Measurements from ENCODE around the gene ZFHX3. TPM values are rescaled to one million over a fixed set of nuclear protein-coding genes. Genes with fewer than 3 reads are reported as not detected.

ZFHX3 gene
- polyA plus RNA-seq, 1 donor (not counting 4 experiments of a cell fraction or from before 2014, with no cell fraction given), result 1.2 TPM

DNA sequence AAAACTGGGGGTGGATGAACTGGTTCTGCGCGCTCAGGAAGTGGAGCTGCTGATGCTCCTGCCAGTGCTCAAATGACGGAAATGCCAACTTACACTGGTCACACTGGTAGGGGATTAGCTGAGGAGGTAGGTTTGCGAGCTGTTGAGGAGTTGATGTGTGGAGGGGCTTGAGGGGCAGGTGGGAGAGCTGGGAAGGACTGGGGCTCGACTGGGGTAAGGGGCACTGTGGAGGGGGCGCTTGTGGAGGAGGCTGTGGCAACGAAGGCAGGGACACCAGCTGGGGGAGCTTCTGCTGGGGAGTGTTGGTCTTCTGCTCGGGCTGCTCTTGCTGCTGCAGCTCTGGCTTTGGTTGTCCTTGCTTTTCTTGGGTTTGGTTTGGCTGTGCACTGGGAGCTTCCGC, 252.9 kb downstream of the ZFHX3 start:
- Histone ChIP-seq H4K20me1 (ENCODE audit: control insufficient read depth, extremely low read depth, insufficient read depth, low read length) (no peaks in the 10 kb centered on the region), H3K9ac (ENCODE audit: control insufficient read depth, extremely low read depth, insufficient read depth, low read length) (no peak overlapping the region), H3K4me3 (ENCODE audit: control insufficient read depth in 2 of 3, extremely low read depth in 1 of 3, insufficient read depth in 2 of 3, low read depth in 1 of 3, low read length in 3 of 3) (no peak overlapping the region), H3K36me3 (ENCODE audit: control insufficient read depth in 2 of 2, extremely low read depth in 1 of 2, insufficient read depth in 2 of 2, low read length in 2 of 2) (peaks cover 23 to 26% of the 10 kb centered on the region in 2 experiments), H3K4me1 (ENCODE audit: control insufficient read depth, extremely low read depth, insufficient read depth, low read length) (peaks cover 2% of the 10 kb centered on the region), H3K27me3 (ENCODE audit: control insufficient read depth, extremely low read depth, insufficient read depth, low read length) (no peaks in the 10 kb centered on the region), H2AFZ (ENCODE audit: control insufficient read depth, low read length) (no peak overlapping the region), H3K9me3 (ENCODE audit: control insufficient read depth, low read depth, low read length) (no peaks in the 10 kb centered on the region), H3K4me2 (ENCODE audit: control insufficient read depth, extremely low read depth, insufficient read depth, low read depth, low read length) (no peak overlapping the region), H3K79me2 (ENCODE audit: control insufficient read depth, insufficient read depth, low read length) (no peaks in the 10 kb centered on the region), H3K9me1 (ENCODE audit: control insufficient read depth, extremely low read depth, insufficient read depth, low read length) (no peaks in the 10 kb centered on the region), H3K27ac (ENCODE audit: control insufficient read depth, insufficient read depth, low read length) (no peak overlapping the region)
- TF ChIP-seq EZH2 (IDR thresholded peaks at IDR 0.05; ENCODE audit: low read length), result no peak
- TF ChIP-seq, protein P1, sequence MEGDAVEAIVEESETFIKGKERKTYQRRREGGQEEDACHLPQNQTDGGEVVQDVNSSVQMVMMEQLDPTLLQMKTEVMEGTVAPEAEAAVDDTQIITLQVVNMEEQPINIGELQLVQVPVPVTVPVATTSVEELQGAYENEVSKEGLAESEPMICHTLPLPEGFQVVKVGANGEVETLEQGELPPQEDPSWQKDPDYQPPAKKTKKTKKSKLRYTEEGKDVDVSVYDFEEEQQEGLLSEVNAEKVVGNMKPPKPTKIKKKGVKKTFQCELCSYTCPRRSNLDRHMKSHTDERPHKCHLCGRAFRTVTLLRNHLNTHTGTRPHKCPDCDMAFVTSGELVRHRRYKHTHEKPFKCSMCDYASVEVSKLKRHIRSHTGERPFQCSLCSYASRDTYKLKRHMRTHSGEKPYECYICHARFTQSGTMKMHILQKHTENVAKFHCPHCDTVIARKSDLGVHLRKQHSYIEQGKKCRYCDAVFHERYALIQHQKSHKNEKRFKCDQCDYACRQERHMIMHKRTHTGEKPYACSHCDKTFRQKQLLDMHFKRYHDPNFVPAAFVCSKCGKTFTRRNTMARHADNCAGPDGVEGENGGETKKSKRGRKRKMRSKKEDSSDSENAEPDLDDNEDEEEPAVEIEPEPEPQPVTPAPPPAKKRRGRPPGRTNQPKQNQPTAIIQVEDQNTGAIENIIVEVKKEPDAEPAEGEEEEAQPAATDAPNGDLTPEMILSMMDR (optimal IDR thresholded peaks at IDR 0.05 in 1 of 3, IDR thresholded peaks at IDR 0.05 in 1 of 3, conservative IDR thresholded peaks at IDR 0.05 in 1 of 3; ENCODE audit: extremely low read depth in 1 of 3, insufficient read depth in 2 of 3, low read length in 3 of 3), result no peak
- FAIRE-seq (no peak), DNase-seq (ENCODE audit: low read depth, low spot score) (no peak)
- dilution Hi-C loops (cut with MboI; ENCODE audit: extremely low pct_ligation_motif_present, low sequenced_read_pairs), result no loop called here

DNA sequence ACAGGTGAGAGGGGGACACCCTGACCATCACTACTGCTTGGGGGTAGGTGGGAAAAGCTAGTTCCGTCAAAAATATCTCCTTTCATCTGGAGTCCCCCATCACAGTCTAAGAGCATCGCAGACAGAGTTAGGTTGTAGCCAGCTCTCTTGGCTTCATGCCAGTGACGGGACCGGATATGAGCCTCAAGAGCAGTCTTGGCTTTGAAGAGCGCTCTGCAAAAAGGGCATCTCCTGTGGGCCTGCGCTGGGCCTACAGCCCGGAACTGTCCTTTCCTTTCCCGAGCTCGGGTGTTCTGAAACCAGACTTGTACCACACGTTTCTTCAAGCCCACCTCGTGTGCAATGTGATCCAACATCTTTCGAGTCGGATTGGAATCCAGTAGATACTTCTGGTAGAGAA, 253.6 kb downstream of the ZFHX3 start:
- TF ChIP-seq EZH2 (IDR thresholded peaks at IDR 0.05; ENCODE audit: low read length), result no peak
- TF ChIP-seq, protein P1 (optimal IDR thresholded peaks at IDR 0.05 in 1 of 3, IDR thresholded peaks at IDR 0.05 in 1 of 3, conservative IDR thresholded peaks at IDR 0.05 in 1 of 3; ENCODE audit: extremely low read depth in 1 of 3, insufficient read depth in 2 of 3, low read length in 3 of 3), result no peak
- DNase-seq (ENCODE audit: low read depth, low spot score) (no peak), FAIRE-seq (no peak)
- H3K9me1 ChIP-seq (ENCODE audit: control insufficient read depth, extremely low read depth, insufficient read depth, low read length), result no peaks in the 10 kb centered on the region
- no peaks in the 10 kb centered on the region for H3K79me2 ChIP-seq (ENCODE audit: control insufficient read depth, insufficient read depth, low read length)
- H3K4me1 ChIP-seq (ENCODE audit: control insufficient read depth, extremely low read depth, insufficient read depth, low read length), result no peaks in the 10 kb centered on the region
- H3K27ac ChIP-seq (ENCODE audit: control insufficient read depth, insufficient read depth, low read length), result no peak overlapping the region
- H3K9ac ChIP-seq (ENCODE audit: control insufficient read depth, extremely low read depth, insufficient read depth, low read length), result no peak overlapping the region
- peaks cover 23 to 26% of the 10 kb centered on the region in 2 experiments for H3K36me3 ChIP-seq (ENCODE audit: control insufficient read depth in 2 of 2, extremely low read depth in 1 of 2, insufficient read depth in 2 of 2, low read length in 2 of 2)
- H3K9me3 ChIP-seq (ENCODE audit: control insufficient read depth, low read depth, low read length), result no peaks in the 10 kb centered on the region
- no peaks in the 10 kb centered on the region for H3K27me3 ChIP-seq (ENCODE audit: control insufficient read depth, extremely low read depth, insufficient read depth, low read length)
- no peaks in the 10 kb centered on the region for H4K20me1 ChIP-seq (ENCODE audit: control insufficient read depth, extremely low read depth, insufficient read depth, low read length)
- H3K4me3 ChIP-seq (ENCODE audit: control insufficient read depth in 2 of 3, extremely low read depth in 1 of 3, insufficient read depth in 2 of 3, low read depth in 1 of 3, low read length in 3 of 3), result no peak overlapping the region
- dilution Hi-C loops (cut with MboI; ENCODE audit: extremely low pct_ligation_motif_present, low sequenced_read_pairs), result no loop called here
- H2AFZ ChIP-seq (ENCODE audit: control insufficient read depth, low read length), result no peak overlapping the region
- no peak overlapping the region for H3K4me2 ChIP-seq (ENCODE audit: control insufficient read depth, extremely low read depth, insufficient read depth, low read depth, low read length)
